GM12872 (cell line): Measurements from ENCODE around the gene ZNF598.

Experiments
- TF ChIP-seq, protein P1 (sequence below): IDR thresholded peaks from 3 replicates; pipeline ENCODE4 v1.5.1; 2011; ENCODE audit warnings: low read depth, mild to moderate bottlenecking, low read length, moderate library complexity; ENCODE audit not compliant: insufficient read depth

The ZNF598 gene

DNA sequence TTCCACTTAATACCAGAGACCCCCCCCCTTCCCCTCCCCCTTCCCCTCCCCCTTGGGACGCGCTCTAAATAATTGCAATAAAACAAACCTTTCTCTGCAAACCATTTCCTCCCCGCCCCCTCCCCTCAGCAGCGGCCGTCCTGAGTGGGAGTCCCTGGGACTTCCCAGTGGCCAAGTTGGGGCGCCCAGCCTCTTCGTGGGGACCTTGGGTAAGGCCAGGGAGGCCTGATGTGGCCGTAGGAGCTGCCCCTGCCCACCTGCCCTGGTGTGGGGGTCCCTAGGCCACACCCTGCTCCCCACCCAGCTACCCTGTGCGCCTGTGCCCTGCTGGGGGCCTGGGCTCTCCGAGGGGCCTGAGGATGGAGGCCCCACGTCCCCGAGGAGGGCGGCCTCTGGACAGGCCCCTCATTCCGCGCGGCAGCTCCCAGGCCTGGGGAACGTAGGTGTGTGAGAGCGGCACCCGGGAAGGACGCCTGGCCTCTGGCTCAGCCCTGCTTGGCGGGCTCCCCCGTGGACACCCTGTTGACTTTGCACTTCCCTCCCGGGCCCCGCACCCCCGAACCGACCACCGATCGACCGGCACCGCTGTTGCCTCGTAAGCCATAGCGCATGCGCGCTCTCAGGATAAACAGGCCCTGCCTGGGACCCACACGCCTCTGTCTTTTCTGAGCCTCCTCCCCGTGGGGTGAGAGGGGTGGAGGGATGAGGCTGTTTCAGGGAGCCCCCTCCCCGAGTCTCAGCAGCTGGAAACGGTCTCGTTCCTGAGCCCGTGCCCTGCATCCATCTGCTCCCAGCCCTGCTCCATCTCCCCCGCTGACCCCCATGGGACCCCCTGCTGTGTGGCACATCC, 29.0 kb upstream of the ZNF598 start:
- TF ChIP-seq, protein P1, sequence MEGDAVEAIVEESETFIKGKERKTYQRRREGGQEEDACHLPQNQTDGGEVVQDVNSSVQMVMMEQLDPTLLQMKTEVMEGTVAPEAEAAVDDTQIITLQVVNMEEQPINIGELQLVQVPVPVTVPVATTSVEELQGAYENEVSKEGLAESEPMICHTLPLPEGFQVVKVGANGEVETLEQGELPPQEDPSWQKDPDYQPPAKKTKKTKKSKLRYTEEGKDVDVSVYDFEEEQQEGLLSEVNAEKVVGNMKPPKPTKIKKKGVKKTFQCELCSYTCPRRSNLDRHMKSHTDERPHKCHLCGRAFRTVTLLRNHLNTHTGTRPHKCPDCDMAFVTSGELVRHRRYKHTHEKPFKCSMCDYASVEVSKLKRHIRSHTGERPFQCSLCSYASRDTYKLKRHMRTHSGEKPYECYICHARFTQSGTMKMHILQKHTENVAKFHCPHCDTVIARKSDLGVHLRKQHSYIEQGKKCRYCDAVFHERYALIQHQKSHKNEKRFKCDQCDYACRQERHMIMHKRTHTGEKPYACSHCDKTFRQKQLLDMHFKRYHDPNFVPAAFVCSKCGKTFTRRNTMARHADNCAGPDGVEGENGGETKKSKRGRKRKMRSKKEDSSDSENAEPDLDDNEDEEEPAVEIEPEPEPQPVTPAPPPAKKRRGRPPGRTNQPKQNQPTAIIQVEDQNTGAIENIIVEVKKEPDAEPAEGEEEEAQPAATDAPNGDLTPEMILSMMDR: no peak

DNA sequence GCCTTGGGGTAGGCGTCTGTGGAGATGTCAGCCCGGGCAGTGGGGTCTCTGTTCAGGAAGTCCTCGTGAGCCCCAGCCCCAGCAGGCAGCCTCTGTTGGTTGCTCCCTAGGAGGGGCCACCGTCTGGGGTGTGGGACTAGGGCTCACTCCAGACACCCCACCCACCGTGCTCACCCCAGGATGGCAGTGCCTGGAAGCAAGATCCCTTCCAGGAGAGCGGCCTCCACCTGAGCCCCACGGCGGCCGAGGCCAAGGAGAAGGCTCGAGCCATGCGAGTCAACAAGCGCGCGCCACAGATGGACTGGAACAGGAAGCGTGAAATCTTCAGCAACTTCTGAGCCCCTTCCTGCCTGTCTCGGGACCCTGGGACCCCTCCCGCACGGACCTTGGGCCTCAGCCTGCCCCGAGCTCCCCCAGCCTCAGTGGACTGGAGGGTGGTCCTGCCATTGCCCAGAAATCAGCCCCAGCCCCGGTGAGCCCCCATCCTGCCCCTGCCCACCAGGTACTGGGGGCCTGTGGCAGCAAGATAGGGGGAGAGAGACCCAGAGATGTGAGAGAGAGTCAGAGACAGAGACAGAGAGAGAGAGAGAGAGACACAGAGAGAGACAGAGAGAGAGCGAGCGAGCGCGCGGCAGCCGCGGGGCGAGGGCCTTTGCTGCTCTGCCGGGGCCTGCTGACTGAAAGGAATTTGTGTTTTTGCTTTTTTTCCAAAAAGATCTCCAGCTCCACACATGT, 28.2 kb upstream of the ZNF598 start:
- TF ChIP-seq, protein P1: no peak

DNA sequence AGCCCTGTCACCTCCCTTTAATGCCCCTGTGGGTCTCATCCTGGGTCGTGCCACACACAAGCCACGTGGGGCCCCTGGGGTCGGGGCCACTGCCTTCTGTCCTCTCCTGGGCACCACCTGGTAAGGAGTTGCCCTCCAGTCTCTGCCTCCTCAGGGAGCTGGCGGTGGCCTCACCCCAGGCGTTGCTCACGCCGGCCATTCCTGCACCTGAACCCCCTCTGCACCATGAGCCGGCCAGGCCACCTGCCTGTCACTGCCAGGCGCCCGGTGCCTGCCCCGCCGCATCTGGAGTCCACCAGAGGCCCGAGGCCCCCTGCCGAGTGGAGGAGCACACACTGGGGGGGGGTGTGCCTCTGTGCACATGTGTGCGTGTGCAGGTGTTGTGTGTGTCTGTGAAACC, 27.5 kb upstream of the ZNF598 start:
- TF ChIP-seq, protein P1: no peak

DNA sequence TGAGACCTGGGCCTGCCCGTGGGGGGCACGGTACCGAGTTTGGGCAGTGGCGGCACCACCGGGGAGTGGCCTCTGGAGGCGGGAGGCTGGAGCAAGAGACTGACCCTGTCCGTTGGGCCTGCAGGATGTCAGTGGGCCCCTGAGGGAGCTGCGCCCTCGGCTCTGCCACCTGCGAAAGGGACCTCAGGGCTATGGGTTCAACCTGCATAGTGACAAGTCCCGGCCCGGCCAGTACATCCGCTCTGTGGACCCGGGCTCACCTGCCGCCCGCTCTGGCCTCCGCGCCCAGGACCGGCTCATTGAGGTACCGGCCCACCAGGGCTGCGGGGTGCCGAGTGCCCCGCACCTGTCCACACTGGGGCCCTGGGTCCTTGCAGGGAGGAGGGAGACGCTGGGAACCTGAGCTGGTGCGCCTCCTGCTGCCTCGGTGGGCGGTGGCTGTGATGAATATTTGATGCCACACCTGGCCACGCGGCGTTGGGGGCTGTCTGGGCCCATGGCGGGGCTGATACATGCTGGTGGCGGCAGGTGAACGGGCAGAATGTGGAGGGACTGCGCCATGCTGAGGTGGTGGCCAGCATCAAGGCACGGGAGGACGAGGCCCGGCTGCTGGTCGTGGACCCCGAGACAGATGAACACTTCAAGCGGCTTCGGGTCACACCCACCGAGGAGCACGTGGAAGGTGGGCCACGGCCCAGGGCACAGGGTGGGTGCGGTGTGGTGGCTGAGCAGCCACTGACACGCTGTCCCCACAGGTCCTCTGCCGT, 26.8 kb upstream of the ZNF598 start:
- TF ChIP-seq, protein P1: no peak

DNA sequence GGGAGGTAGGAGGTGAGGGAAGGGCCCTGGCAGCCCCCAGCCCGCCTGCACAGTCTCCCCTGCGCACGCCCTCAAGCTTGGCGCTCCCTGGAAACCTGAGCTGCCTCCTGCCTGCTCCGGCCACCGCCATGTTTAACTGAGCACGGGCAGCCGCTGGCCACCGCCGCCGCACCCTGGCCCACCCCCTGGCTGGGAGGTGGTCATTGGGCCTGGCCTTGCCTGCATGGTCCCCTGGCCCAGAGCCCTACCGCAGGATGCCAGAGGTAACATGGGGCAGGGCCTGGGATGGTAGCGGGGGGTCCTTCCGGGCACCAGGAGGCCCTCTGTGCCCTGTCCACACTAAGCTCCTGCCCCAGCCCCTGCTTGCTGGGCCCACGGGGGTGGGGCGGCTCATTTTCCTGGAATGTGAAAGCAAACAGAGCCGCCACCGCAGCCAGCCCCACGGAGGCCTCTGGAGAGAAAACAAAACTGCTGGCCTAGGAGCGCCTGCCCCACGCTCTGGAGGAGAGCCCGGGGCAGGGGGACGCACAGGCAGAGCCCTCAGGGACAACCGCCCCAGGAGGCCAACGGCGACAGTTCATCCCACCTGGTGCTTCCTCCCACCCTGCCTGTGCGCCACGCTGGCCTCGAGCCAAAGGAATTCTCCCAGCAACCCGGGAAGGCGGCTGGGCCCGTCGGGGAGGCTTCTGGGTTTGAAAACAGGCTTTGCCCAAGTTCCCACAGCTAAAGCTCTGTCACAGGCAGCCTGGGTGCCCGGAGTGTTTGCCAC, 26.0 kb upstream of the ZNF598 start:
- TF ChIP-seq, protein P1: no peak

DNA sequence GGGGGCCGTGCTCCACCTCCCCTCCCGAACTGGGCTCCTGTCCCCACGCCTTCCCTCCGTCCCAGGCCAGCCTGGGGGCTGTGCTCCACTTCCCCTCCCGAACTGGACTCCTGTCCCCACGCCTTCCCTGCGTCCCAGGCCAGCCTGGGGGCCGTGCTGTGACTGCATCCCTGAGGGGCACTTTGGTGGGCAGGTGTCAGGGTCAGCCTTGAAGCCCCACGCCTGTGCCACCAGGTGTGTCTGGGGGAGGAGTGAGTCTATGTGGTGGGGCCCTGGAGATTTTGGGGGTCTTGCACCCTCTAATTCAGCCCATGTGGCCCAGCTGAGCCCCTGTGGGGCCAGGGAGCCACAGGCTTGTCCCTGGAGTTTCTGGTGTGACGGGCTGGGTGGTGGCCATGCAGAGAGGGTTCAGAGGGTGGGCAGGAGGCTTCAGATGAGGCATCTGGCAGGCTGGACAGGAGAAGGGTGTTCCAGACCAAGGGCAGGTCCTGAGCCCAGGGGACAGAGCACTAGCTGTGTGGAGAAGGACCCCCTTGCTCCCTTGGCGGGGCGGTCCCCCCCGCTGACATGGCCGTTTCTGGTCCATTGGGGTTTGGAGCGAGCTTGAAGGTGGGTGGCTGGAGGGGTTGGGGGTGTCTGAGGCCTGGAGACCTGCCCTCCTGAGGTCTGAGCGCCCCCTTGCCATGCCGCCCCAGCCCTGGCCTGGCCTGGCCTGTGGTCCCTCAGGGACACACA, 25.2 kb upstream of the ZNF598 start:
- TF ChIP-seq, protein P1: no peak
